Psoas muscle (tissue), 8 donors: ENCODE data around the gene FASN. TPM values are rescaled to one million over a fixed set of nuclear protein-coding genes. Genes with fewer than 3 reads are reported as not detected.
A peak's percentile ranks its signal among the peaks of the same experiment; 100 is the strongest.

ENCODE experiments used
- ATAC-seq, 4 donors: fragments of 200-7000 bp; cut with Tn5 transposase; one replicate each; pipeline ENCODE4 v1.9.1; 2020; ENCODE audit warnings: moderate library complexity in 3 of 4, mild to moderate bottlenecking in 2 of 4
- DNase-seq, 2 donors: peaks; one replicate each; pipeline ENCODE4 v3.0.0-alpha.2; 2020
- H3K27ac ChIP-seq: fragments of 200-600 bp; one replicate; pipeline ENCODE4 v1.8.0; 2022
- H3K27me3 ChIP-seq, 3 donors: fragments of 200-600 bp in 1 of 3; one replicate each; pipeline versions ENCODE4 v1.6.1 to v1.8.0; 2013 to 2022; ENCODE audit warnings: low read length in 2 of 3, mild to moderate bottlenecking in 2 of 3, moderate library complexity in 1 of 3; ENCODE audit not compliant: insufficient read depth in 3 of 3
- H3K36me3 ChIP-seq, 2 donors: fragments of 200-600 bp in 1 of 2; one replicate each; pipeline versions ENCODE4 v1.6.1 to v1.8.0; 2013 to 2022; ENCODE audit warnings: low read depth in 1 of 2, mild to moderate bottlenecking in 1 of 2, moderate library complexity in 1 of 2; ENCODE audit not compliant: insufficient read depth in 1 of 2
- H3K4me1 ChIP-seq: fragments of 200-600 bp; one replicate; pipeline ENCODE4 v1.8.0; 2022
- H3K4me3 ChIP-seq: fragments of 200-600 bp; one replicate; pipeline ENCODE4 v1.8.0; 2022; ENCODE audit warnings: mild to moderate bottlenecking
- H3K9me3 ChIP-seq: fragments of 200-600 bp; one replicate; pipeline ENCODE4 v1.8.0; 2022
- CTCF ChIP-seq: fragments of 200-600 bp; IDR thresholded peaks from one replicate; pipeline ENCODE4 v1.8.0; 2022; ENCODE audit warnings: antibody characterized with exemption
- WGBS, 3 donors: extraction: QIAGEN DNeasy Blood & Tissue Kit; methylation state at CpG; one replicate each; pipeline versions ENCODE4 v1.1.6 to v1.1.7; 2013; 5-methylcytosine and 5-hydroxymethylcytosine counted together
- intact Hi-C, 2 donors: fragments of 100-400 bp; cut with DNase I; formaldehyde crosslinking; loops; one replicate each; pipeline versions ENCODE4 v1.11.0 to v1.14.2; 2022
- polyA plus RNA-seq, 3 donors: library from polyadenylated mRNA; stranded (reverse); fragments of 200-250 nt; gene quantifications; one replicate each; pipeline ENCODE4 v1.2.3, GENCODE V29; 2013
- total RNA-seq, 4 donors: library from RNA; stranded (reverse); fragmentation: NEBNext Ultra II Directional in 2 of 4; extraction: Animal tissue kit (Norgen Biotek cat#: 25700) in 2 of 4; gene quantifications; one replicate each; pipeline versions ENCODE4 v1.2.1 to v1.2.4, GENCODE V29; 2021 to 2023
- donor health status: healthy with polysubstance abuse.
- donor health status: DM: no; HTN: no; CAD: no; lungs with moderate emphysema.
- donor health status: Bipolar disorder and iron deficiency.
- donor health status: healthy.
- donor health status: DM: yes; HTN: yes; CAD: no.
- donor health status: DM: no; HTN: no; CAD: no.
- donor health status: DM: no; HTN: no; CAD: no.
- donor health status: DM: yes; HTN: yes; CAD: no.

Gene FASN
- total and polyA plus RNA-seq, 7 donors, result 8.9 to 37.3 (median 22.7) TPM

- no peak overlapping the region for H3K27ac ChIP-seq
- intact Hi-C loops, result loop anchor here in 1 of 2 donors (1.0 kb wide), 1 partner anchor 12 kb away; the partner anchor contains the start of gene DUS1L
- no peak for TF ChIP-seq CTCF
- peak overlapping the region; percentile 84 for H3K4me3 ChIP-seq
- peaks cover 0 to 64% of the 10 kb centered on the region in 2 donors for H3K36me3 ChIP-seq
- H3K9me3 ChIP-seq, result no peaks in the 10 kb centered on the region
- no peak for DNase-seq
- peaks cover 26% of the 10 kb centered on the region for H3K4me1 ChIP-seq
- H3K27me3 ChIP-seq, result no peaks in the 10 kb centered on the region
- 79 to 89% (median 85%) methylated on average over 18 to 19 of the region's 19 CpGs for WGBS, 3 donors
- no peak for ATAC-seq
Observed at GRCh38 chr17:82053130-82053529, 44.9 kb downstream of the FASN start.

GRCh38 chr17:82052638-82053059 lies 45.4 kb downstream of the FASN start:
- Histone ChIP-seq H3K9me3 (no peaks in the 10 kb centered on the region), H3K4me3 (peak overlapping the region; percentile 84), H3K27ac (no peak overlapping the region), H3K4me1 (peaks cover 26% of the 10 kb centered on the region), H3K27me3 (no peaks in the 10 kb centered on the region), H3K36me3 (peaks cover 0 to 64% of the 10 kb centered on the region in 2 donors)
- ATAC-seq (no peak), DNase-seq (peak; percentile 11 to 44)
- TF ChIP-seq CTCF, result no peak
- WGBS, 3 donors, result 22 to 27% (median 23%) methylated on average over 13 to 19 of the region's 19 CpGs
- intact Hi-C loops, result loop anchor here in 1 of 2 donors (1.0 kb wide), 1 partner anchor 13 kb away; the partner anchor contains the start of gene DUS1L

GRCh38 chr17:82051776-82052637 lies 46.0 kb downstream of the FASN start, which contains the start of the genes GPS1 and RFNG:
TSS of gene GPS1 (plus strand) at chr17:82051898. CDS start at chr17:82051932, 34 bp downstream.
TSS of gene RFNG (minus strand) at chr17:82051811. CDS start at chr17:82051766, 45 bp downstream.
- H3K4me3 ChIP-seq, result peak within 1 kb of the TSS; percentile 84
- intact Hi-C loops, result no loop called here
- peak; percentile 69 to 83 (median 76) for ATAC-seq
- WGBS, 3 donors, result 0 to 1% (median 0%) methylated on average over 52 to 94 of the region's 94 CpGs
- DNase-seq, result peak; percentile 83 to 88
- H3K36me3 ChIP-seq, result peaks cover 0 to 64% of the 10 kb centered on the region in 2 donors
- no peak for TF ChIP-seq CTCF
- no peaks in the 10 kb centered on the region for H3K27me3 ChIP-seq
- H3K9me3 ChIP-seq, result no peaks in the 10 kb centered on the region
- H3K4me1 ChIP-seq, result peaks cover 26% of the 10 kb centered on the region
- peak within 1 kb of the TSS; percentile 67 for H3K27ac ChIP-seq

GRCh38 chr17:82050761-82051641 lies 47.0 kb downstream of the FASN start:
- Histone ChIP-seq H3K4me3 (peak overlapping the region; percentile 84), H3K27ac (peak overlapping the region; percentile 67), H3K4me1 (peaks cover 26% of the 10 kb centered on the region), H3K27me3 (no peaks in the 10 kb centered on the region), H3K36me3 (peaks cover 0 to 61% of the 10 kb centered on the region in 2 donors), H3K9me3 (no peaks in the 10 kb centered on the region)
- intact Hi-C loops, result no loop called here
- no peak for TF ChIP-seq CTCF
- ATAC-seq (peak; percentile 16 to 45 (median 29)), DNase-seq (peak; percentile 21 to 51)
- WGBS, 3 donors, result 10 to 21% (median 13%) methylated on average over 38 to 79 of the region's 79 CpGs
